GM21825 (cell line): ENCODE measurements around the gene LGR6.

Experiments used
- ATAC-seq: cut with Tn5 transposase; IDR thresholded peaks from one replicate; pipeline ENCODE4 v1.9.1; 2021; ENCODE audit warnings: mild to moderate bottlenecking, moderate library complexity; ENCODE audit not compliant: unreplicated experiment

Gene LGR6

GRCh38 chr1:202215472-202216130 is 22.0 kb downstream of the LGR6 start:
- ATAC-seq = no peak

GRCh38 chr1:202216691-202217090 is 23.1 kb downstream of the LGR6 start:
- no peak for ATAC-seq

- ATAC-seq = no peak
These were observed 23.9 kb downstream of the LGR6 start for GRCh38 chr1:202217516-202217915.

- ATAC-seq = no peak
These were observed 24.4 kb downstream of the LGR6 start for GRCh38 chr1:202217951-202218350.

- no peak for ATAC-seq
These were observed 27.1 kb downstream of the LGR6 start for GRCh38 chr1:202220733-202221132.

DNA sequence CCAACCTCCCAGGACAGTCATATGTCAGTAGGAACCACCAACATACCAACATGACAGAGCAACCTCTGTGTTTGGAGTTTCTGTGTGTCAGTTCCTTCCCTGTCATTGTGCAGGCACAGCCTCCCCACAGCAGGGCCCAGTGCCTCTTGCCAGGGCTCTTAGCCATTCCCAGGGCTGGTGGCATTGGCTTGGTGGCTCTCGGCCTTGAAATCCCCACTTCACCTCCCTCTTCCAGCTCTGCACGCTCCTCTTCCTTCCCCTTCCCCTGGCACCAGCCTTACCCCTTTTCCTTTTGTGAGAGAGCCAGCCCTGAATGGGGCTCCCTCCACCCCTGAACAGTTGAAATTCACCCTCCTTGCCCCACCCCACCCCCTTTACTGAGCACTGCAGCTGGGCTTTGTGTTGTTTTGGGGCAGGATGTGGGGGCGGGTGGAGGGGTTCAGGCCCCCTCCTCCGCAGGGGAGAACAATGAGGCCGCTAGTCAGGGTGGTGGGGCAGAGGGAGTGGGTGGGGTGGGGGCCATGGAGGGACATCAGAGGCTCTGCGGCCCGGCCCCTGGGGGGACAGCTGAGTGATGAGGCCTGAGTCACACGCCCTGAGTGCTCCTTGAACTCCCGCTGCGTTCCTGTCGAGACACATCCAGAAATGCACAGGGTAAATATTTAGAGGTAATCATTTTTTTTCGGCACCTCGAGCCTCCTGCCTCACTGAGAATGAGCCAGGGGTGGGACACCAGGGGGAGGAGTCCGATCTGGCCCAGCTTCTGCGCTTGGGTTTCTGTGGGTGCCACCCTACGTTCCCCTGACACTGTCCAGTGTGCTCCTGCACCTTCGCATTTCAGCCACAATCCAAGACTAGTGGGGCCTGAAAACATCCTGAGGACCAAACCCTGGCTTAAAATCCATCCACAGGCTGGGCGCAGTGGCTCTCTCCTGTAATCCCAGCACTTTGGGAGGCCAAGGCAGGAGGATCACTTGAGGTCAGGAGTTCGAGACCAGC is 28.6 kb downstream of the LGR6 start:
- no peak for ATAC-seq

GRCh38 chr1:202223121-202223860 is 29.7 kb downstream of the LGR6 start:
- no peak for ATAC-seq

DNA sequence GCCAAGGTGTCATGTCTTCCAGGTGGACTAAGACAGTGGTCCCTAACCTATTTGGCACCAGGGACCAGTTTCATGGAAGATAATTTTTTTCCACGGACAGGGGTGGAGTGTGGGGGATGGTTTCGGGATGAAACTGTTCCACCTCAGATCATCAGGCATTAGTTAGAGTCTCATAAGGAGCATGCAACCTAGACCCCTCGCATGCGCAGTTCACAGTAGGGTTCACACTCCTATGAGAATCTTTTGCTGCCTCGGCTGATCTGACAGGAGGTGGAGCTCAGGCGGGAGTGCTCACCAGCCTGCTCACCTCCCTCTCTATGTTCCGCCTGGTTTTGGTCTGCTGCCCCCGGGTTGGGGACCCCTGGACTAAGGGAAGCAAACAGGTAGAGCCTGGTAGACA is 30.9 kb downstream of the LGR6 start:
- ATAC-seq = no peak

DNA sequence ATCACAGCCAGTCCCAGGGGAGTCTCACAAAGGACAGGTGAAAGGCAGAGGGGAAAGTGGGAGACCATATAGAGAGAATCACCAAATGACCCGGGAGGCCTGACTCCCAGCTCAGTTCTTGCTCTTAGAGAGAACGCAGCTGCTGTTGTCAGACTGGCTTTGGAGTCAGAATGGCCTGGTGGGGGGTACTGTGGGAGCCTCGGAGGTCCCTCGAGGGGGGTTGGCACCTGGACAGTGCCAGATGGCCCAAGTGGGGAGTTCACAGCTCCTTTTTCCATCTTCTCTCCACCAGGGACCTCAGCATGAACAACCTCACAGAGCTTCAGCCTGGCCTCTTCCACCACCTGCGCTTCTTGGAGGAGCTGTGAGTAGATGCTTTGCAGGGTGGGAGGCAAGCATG is 31.5 kb downstream of the LGR6 start:
- no peak for ATAC-seq

DNA sequence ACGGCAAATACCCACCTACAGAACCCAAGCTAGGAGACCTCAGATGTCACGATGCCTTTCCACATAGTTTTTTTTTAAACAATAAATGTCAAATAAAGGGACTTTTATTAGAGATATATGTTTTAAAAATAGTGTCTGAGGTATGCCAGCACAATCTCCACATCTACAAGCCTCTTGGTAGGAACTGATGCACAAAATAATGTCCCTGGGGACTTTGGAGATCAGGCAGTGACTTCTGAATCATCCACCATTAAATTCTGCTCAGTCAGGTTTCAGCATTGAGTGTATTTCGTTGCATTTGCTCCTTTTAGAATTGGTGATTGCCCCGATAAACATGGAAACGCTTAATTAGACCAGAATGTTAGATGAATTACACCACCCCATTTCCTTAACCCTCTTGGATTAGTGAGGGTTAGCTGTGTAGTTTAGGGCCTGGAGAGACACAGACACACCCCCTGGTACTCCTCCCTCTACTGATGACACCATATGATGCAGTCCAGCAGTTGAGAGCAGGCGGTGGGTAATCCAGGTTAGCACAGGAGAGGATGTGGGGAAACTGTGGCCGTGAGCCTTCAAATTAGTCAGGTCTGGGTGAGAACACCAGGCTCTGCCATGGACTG is 33.6 kb downstream of the LGR6 start:
- ATAC-seq = no peak

DNA sequence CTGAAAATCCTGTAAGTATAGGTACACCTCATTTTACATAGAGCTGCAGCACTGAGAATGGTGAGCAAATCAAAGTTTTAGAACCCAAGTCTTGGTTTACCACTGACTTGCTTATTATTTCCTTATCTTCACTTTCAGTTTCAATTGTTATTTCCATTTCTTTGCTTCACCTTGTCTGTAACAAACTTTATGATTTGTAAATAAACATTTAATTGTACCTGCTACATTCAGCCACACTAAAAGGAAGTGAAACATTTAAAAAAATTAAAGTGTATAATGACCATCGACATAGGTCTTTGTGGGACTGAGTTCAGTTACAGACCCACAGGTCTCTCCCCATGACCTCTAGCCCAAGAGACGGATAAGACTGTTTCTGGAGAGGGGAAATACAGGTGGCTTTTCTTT is 34.4 kb downstream of the LGR6 start:
- no peak for ATAC-seq

DNA sequence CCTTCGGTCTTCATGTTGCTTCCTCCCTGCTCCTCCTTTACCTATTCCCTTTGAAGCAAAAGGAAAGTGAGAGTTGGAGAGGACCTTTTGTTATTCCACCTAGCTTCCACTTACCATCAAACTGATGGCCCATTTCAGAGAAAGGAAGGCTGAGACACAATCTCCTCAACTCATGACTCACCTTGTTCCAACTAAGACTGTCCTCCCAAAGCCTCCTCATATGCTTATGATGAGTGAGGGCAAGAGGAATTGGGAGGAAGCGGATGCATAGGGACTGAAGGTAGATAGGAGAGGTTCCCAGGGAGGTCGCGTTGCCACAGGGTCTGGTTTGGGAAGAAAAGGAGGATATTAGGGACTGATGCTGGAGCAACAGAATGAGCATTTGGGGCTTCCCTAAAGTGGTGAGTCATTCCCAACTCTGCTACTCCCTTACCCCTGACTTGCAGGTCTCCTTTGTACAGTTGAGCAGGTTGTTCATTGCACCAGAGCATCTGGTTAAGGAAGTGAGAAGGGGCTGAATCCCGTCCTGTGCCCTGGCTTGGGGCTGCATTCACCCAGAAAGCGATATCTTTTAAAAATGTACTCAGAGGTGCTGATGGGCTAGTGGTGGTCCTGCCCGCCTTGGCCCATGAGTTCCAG is 35.0 kb downstream of the LGR6 start:
- ATAC-seq = no peak

DNA sequence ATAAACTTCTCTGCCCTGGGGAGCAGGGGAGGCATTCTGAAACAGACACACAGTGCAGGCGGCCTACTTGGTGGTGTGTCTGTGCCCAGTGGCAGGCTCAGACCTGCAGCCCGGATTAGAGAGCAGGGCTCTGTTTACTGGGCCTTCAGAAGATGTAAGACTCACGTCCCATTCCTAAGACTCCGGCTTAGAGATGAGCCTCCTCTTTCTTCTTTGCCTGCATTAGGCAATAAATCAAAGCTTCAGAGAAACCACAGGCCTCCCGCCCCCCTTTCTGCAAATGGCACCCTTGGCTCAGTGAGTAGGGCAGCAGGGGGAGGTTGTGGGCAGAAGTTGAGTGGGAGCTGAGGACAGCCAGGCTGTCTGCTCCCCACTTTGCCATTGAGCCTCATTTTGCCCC is 35.8 kb downstream of the LGR6 start:
- ATAC-seq = no peak

- no peak for ATAC-seq
These were observed 36.7 kb downstream of the LGR6 start for GRCh38 chr1:202230061-202230938.

DNA sequence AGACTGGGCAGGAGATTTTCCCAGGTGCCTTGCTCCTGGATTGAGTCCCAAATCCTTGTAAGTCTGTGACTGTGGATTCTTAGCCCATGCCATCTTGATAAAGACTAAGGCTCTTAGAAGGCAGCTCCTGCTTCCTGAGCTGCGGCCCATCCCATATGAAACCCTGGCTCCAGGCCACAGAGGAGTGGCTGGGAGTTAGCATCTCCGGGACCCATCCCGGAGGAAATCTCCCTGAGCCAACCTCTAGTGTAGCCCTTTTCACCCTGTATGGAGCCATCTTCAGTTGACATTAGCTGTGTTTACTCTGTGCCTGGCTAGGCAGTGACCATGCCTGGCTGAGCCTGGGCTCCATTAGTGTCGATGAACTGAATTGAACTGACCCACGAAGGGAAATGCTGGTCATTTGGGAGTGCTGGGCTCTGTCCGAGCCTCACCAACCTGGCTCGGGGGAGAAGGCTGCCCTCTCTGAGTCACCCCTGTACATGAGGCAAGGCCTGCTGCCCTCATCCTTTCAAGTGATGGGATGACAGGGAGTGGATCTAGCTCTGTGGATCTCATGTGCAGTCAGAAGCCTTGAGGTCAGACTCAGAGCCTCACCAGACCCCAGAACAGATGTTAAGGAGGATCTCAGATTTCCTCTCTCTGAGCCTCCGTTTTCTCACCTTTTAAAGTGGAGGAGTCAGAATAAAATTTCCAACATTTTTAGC is 37.5 kb downstream of the LGR6 start:
- ATAC-seq = no peak

GRCh38 chr1:202233171-202233570 is 39.6 kb downstream of the LGR6 start:
- ATAC-seq = no peak

GRCh38 chr1:202233804-202234203 is 40.2 kb downstream of the LGR6 start:
- no peak for ATAC-seq

DNA sequence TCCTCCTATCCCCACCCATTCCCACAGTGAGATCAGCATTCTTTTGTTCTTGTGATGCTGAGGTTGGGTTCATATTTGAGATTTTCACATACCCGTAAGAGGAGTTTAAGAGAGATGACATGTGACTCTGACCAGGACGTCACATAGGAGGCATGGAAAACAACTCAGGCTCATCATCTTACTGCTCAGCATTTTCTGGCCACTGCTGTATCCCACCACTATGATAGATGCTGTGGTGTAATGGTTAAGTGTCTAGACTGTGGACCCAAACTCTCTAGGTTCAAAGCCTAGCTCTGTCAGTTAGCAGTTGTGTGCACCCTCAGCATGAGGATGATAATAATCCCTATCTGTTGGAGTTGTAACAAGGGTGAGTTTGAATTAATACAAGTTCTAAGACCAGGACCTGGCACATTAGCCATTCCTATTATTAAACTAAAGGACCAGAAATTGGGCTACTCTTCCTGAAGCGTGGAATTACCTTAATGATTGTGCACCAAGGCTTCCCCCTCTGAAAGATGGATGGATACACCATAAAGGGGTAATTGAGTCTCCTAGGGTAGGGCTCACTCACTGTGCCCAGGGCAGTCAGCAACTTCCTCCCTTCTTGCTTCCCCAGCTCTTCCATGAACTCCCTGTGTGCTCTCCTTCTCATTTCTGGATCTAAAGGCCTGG is 40.9 kb downstream of the LGR6 start:
- no peak for ATAC-seq
